H1 (cell line): ENCODE results near the gene TRAF3.

ENCODE experiments used
- EZH2 ChIP-seq: fragments of 200-600 bp; sonication (generic); IDR thresholded peaks from 2 replicates; pipeline ENCODE4 v1.7.1; 2012; ENCODE audit warnings: low read depth, mild to moderate bottlenecking, moderate library complexity, low read length, inconsistent platforms; ENCODE audit not compliant: severe bottlenecking
- GTF2F1 ChIP-seq: IDR thresholded peaks from 2 replicates; pipeline ENCODE4 v1.6.1; 2012; ENCODE audit warnings: low read depth, low read length, improper control_type of control experiment, borderline replicate concordance
- POLR2A ChIP-seq, 2 experiments: IDR thresholded peaks; 1 replicate in 1 of 2; 2 replicates in 1 of 2; pipeline ENCODE4 v1.6.1; 2011; ENCODE audit warnings: low read depth in 2 of 2, low read length in 2 of 2, mild to moderate bottlenecking in 2 of 2; ENCODE audit errors: control extremely low read depth in 1 of 2
- SUZ12 ChIP-seq: fragments of 200-600 bp; sonication (generic); IDR thresholded peaks from 2 replicates; pipeline ENCODE4 v1.6.1; 2012; ENCODE audit warnings: mild to moderate bottlenecking, inconsistent platforms, low read length, moderate library complexity, mixed read lengths
- TF ChIP-seq, protein P1 (sequence below), 3 experiments: IDR thresholded peaks; 1 replicate in 2 of 3; 2 replicates in 1 of 3; pipeline versions ENCODE4 v1.5.1 to v1.6.1; 2011; ENCODE audit warnings: low read length in 3 of 3, mild to moderate bottlenecking in 3 of 3, inconsistent platforms in 2 of 3, low read depth in 1 of 3, moderate library complexity in 1 of 3; ENCODE audit not compliant: insufficient read depth in 1 of 3; ENCODE audit errors: control extremely low read depth in 1 of 3
- TF ChIP-seq, protein P2 (sequence below): IDR thresholded peaks from 2 replicates; pipeline ENCODE4 v1.6.1; 2012; ENCODE audit warnings: inconsistent platforms
- TF ChIP-seq, protein P3 (sequence below): IDR thresholded peaks from 2 replicates; pipeline ENCODE4 v1.6.1; 2012; ENCODE audit warnings: inconsistent platforms

DNA sequence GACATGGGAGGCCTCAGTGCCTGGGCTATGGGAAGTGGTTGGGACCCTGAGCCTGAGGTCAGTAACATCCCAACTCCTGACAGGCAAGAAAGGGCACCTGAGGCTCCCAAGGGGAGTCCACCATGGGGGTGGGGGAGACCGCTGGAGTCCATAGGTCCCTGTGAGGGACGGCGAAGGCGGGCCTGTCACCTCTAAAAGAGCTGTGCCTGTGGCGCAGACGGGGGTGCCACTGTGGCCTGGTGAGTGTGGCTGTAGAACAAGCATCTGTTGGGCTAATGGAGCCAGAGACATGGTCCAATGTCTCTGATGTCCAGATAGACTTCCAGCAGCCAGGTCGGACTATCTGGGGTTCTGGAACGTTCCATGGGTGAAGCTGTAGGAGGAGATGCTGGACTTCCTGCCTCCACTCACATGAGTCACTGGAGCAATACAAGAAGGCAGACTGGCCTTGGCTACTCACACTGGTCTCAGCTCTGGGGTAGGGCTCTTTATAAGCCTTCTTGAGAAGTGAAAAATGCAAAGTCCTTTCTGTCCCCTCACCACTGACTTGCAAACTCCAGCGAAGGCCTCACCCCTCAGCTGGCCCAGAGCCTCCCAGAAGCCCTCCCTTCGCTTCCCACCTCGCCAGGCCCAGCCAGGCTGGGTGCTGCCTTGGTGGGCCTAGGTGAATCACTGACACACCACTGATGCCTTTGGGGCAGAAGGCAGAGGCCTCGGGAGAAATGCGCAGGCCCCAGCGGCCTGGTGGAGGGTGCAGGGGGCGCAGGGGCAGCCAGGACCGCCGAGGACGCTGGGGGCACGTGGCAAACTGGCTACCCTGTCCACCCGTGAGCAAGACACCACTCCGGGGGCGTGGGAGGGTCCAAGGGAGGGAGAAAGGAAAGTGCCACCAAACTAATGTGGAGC, 1.1 kb upstream of the TRAF3 start:
- TF ChIP-seq, protein P1, sequence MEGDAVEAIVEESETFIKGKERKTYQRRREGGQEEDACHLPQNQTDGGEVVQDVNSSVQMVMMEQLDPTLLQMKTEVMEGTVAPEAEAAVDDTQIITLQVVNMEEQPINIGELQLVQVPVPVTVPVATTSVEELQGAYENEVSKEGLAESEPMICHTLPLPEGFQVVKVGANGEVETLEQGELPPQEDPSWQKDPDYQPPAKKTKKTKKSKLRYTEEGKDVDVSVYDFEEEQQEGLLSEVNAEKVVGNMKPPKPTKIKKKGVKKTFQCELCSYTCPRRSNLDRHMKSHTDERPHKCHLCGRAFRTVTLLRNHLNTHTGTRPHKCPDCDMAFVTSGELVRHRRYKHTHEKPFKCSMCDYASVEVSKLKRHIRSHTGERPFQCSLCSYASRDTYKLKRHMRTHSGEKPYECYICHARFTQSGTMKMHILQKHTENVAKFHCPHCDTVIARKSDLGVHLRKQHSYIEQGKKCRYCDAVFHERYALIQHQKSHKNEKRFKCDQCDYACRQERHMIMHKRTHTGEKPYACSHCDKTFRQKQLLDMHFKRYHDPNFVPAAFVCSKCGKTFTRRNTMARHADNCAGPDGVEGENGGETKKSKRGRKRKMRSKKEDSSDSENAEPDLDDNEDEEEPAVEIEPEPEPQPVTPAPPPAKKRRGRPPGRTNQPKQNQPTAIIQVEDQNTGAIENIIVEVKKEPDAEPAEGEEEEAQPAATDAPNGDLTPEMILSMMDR (IDR thresholded peaks at IDR 0.05; ENCODE audit: control extremely low read depth in 1 of 3, insufficient read depth in 1 of 3, low read depth in 1 of 3, low read length in 3 of 3), result no peak
- TF ChIP-seq EZH2 (no peak), GTF2F1 (no peak), POLR2A (IDR thresholded peaks at IDR 0.05; ENCODE audit: control extremely low read depth in 1 of 2, low read depth in 2 of 2, low read length in 2 of 2) (no peak), SUZ12 (no peak)
- TF ChIP-seq, protein P2, sequence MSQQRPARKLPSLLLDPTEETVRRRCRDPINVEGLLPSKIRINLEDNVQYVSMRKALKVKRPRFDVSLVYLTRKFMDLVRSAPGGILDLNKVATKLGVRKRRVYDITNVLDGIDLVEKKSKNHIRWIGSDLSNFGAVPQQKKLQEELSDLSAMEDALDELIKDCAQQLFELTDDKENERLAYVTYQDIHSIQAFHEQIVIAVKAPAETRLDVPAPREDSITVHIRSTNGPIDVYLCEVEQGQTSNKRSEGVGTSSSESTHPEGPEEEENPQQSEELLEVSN, result 0 out of 2 replicates have a peak, but pooled peaks have one; percentile 21
- TF ChIP-seq, protein P3, sequence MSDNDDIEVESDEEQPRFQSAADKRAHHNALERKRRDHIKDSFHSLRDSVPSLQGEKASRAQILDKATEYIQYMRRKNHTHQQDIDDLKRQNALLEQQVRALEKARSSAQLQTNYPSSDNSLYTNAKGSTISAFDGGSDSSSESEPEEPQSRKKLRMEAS, result peak; percentile 12; the same call in 1 of the 2 replicates
